Occipital lobe (tissue), 2 donors: ENCODE data around the gene RAD23A. TPM values are rescaled to one million over a fixed set of nuclear protein-coding genes. Genes with fewer than 3 reads are reported as not detected.
"Not testable (repeated sequence)": the region's sequence is repeated elsewhere in the genome, so short reads cannot be mapped to it uniquely, and the experiment has no call there.

Experiments used
- DNase-seq: peaks from one replicate; lab custom pipeline; 2025; lab: John Stamatoyannopoulos, UW
- total RNA-seq: library from RNA; depleted of rRNA; stranded (reverse); fragments of >200 nt; gene quantifications from one replicate; pipeline ENCODE4 v1.2.3, GENCODE V29; 2014

Gene RAD23A
- 21.8 TPM for total RNA-seq

DNA sequence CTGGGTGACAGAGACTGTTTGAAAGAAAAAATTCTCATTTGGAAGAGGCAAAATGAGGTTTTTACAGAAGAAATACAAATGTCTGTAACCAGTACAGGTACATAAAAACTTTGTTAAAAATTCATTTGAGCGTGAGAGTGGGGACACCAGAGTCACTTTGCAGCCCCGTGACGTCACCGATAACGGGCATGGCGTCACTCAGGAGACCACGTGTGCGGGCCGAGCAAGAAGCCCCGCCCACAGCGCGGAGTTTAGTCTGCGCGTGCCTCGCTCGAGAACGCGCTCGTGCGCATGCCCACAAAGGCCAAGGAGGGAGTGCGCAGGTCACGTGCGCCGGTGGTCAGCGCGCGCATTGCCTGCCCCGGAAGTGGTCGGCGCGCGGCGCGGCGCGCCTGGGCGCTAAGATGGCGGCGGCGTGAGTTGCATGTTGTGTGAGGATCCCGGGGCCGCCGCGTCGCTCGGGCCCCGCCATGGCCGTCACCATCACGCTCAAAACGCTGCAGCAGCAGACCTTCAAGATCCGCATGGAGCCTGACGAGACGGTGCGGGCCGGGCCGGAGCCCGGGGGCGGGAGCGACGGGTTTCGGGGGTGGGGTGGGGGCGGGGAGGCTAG is at the start of gene RAD23A:
Gene RAD23A, plus strand, starts transcription at position 384 of the 613 bp plus-strand sequence. Its CDS starts 87 bp downstream, at position 471.
- DNase-seq, result peak; percentile 82

DNA sequence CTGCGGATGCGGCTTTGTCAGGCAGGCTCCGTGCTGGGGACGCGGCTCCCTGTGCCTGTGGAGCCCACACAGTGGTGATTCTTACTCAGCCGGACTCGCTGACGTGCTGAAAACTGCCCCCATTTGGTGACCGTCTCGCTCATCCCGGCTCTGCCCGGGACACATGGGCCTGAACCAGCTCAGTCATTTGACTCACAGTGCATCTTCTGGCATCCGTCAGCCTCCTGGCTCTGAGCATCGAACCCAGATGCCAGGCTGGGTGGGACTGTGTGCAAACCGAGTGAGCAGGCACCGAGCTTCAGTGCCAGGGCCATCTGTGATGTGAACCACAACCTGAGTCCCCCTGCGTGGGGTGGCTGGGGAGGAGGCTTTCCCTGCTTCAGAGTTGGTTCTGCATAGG is 49.2 kb upstream of the RAD23A start:
- no peak for DNase-seq

DNA sequence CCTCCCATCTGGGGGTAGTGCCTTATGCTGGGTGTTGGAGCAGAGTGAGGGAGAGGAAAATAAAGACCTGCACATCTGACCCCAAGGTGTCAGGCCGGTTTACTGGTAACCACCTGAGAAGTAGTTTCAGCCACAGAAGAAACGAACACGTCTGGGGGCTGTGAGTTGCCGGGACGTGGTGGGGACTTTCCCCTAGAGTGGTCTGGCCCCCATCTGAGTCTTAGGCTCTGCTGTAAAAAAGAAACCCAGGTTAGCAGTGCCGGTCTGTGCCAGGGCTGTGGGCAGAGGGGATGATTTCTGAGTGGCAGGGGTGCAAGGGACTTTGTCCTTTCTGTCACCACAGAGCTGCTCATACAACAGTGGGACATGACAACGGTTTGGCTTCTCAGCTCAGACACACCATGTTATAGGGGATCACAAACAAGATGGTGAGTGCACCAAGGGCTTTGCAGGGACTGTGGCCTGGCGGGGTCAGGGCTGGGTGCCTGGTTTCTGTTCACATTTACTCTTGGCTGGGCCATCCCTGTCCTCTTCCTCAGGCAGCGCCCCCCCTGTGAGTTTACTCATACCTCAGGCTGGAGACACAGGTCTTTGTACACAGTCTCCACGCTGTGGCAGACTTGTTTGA is 45.7 kb upstream of the RAD23A start:
- DNase-seq, result no peak

DNA sequence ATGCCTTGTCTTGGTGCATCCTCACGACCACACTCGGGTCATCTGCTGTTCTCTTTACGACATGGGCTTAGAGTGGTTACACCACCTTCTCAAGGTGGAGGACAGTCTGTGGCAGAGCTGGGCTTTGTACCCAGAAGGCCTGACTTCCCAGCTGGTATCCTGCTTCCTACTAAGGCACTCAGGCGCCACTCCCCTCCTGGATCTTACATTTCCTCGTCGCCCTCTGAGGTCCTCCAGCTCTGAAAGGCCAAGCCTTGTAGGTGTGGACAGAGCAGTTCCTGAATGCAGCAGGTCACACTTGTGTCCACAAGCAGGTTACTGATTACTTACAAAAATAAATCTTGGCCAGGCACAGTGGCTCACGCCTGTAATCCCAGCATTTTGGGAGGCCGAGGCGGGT is 38.5 kb upstream of the RAD23A start:
- no peak for DNase-seq

DNA sequence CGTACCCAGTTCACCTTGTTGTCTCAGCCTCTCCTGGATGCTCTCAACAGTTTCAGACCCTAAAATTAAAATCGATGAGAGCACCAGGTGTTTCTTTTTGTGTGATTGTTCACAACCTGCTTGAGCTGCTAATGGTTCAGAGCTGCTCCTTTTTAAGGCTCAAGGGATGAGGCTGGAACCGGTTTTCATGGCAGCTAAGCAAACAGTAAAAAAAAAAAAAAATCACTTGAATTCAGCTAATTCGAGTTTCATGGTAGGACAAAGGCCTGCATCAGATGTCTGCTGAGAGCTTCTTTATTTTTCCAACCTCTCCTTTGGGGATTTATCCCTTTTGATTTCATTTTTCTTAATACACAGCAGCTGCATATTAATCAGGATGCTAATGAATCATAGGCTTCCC is 33.1 kb upstream of the RAD23A start:
- DNase-seq, result no peak

DNA sequence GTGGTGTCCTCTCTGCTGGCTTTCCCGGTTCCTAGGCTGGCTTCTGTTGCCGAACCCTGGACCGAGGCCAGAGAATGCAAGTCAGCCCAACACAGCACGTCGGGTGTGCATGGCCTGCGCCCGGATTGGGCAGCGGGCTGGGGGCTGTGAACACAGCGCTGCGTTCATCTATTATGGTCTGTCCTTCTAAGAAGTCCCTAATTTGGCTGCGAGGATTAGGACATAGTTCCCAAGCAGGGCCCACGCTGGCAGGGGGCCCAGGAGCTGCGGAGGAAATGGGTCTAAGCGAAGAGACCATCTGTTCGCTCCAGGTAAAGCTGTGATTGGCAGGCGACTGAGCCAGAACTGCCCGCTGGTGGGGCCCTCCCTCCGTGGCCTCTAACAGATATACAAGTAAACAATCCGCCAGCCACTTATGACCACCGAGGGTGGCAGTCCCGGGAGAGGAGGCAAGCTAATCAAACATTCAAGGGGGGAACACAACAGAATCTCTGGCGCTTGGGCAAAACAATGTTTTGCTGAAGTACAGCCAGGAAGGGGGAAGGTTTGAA is 32.6 kb upstream of the RAD23A start:
- peak; percentile 68 for DNase-seq

DNA sequence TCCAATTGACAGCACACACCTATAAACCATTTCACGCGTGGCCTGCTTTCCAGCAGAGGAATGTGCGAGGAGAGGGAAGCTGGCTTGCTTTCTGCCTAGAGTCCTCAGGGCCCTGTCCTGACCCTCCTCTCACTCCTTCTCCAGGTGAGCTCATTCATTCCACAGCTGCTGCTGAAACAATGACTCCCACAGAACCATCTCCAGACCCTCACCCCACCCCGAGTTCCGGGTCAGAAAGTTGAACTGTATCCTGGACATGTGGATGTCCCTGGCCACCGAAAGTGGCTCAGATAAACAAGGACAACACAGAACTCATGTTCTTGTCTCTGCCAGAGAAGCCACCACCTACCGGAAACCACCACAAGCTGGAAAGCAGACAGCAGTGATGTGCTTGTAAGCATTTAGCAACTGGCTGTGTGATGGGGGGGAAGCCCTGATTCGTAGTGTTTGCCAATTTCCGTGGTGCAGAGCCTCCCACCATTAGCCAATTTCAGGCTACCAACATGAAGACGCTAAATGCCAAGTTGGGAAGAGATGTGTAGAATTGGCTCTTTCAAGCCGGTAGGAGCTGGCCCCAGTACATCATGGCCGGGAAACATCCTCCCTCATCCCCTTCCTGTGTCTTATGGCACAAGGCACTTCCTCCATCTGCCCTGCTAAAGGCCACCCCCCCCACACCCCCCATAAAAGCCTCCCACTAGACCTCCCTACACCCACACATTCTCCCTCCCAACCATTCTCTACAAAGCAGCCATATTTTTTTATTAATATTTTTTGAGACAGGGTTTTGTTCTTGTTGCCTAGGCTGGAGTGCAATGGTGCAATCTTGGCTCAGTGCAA is 31.6 kb upstream of the RAD23A start:
- no peak for DNase-seq

DNA sequence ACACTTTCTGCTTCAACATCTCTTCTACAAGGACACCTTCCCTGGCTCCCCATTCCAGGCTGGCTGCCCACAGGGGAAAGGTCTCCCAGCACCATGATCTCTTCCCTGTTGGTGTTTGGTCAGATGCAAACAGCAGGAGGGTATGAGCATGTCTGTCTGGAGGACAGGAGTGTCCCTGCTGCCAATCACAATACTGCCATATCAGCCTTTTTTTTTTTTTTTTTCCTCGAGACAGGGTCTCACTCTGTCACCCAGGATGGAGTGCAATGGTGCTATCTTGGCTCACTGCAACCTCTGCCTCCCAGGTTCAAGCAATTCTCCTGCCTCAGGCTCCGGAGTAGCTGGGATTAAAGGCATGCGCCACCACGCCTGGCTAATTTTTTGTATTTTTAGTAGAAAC is 29.8 kb upstream of the RAD23A start:
- not testable (repeated sequence) for DNase-seq

DNA sequence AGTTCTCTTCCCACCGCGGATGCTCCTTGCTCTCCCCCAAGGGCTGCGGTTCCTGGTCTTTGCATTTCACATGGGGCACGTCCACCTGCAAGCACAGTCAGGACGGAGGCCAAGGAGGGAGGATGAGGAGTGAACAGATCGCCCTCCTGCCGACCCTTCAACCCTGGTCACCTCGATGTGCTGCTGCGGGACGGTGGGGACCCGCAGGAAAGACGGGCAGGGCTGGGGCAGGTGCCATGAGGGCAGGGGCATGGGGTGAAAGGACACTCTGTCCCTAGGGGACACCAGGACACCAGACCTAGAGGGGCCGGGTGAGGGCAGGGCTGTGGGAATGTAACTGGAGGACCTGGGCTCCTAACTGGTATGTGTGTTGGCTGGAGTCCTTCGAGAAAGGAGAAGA is 27.4 kb upstream of the RAD23A start:
- DNase-seq, result no peak

DNA sequence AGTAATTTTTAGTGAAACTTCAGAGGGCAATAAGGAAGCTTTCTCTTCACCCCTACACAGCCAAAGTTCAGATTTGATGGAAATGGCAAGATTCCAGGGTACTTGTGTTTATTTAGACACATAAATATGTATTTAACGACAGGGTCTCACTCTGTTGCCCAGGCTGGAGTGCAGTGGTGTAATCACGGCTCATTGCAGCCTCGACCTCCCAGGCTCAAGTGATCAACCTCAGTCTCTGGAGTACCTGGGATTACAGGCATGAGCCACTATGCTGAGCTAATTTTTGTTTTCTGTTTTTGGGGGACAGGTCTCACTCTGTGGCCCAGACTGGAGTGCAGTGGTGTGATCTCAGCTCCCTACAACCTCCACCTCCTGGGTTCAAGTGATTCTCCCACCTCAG is 24.6 kb upstream of the RAD23A start:
- no peak for DNase-seq

DNA sequence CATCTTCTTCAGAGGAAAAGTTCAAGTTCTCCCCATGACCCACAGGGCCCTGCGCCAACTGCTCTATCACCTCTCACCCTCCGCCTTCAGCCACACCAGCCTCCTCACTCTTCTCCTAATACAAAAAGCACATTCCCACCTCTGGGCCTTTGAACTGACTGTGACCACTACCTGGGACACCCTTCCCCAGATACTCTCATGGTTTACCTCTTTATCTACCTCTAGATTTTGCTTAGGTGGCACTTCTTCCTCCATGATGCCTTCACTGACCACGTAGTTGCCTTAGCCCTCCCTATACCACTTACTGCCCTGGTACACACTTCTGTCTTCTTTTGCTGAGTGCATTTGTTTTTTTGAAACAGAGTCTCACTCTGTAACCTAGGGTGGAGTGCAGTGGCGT is 22.7 kb upstream of the RAD23A start:
- no peak for DNase-seq

DNA sequence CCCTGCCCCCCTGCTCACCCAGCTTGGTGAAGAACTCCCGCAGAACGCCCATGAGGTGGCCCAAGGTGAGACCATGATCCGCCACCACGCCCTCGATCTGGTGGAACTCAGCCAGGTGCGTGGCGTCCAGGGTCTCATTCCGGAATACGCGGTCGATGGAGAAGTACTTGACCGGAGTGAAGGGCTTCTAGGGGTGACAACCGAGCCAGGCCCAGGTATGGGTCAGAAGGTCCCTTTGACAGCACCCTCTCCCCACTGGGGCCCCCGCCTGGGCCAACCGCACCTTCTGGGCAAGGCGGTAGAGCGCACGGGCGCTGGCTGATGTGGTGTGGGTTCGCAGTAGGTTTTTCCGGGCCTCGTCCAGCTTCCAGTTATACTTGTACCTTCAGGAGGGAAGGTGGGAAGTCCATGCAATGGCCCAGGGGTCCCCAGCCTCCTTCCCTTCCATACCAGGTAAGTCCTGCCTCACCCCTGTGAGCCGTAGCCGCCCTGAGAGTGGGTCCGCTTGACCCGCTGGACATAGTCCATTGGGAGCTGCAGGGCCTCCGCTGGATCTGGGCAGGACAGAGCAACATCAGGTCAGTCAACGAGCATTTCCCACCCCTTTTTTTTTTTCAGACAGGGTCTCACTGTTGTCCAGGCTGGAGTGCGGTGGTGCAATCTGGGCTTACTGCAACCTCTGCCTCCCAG is 20.9 kb upstream of the RAD23A start:
- DNase-seq, result no peak

DNA sequence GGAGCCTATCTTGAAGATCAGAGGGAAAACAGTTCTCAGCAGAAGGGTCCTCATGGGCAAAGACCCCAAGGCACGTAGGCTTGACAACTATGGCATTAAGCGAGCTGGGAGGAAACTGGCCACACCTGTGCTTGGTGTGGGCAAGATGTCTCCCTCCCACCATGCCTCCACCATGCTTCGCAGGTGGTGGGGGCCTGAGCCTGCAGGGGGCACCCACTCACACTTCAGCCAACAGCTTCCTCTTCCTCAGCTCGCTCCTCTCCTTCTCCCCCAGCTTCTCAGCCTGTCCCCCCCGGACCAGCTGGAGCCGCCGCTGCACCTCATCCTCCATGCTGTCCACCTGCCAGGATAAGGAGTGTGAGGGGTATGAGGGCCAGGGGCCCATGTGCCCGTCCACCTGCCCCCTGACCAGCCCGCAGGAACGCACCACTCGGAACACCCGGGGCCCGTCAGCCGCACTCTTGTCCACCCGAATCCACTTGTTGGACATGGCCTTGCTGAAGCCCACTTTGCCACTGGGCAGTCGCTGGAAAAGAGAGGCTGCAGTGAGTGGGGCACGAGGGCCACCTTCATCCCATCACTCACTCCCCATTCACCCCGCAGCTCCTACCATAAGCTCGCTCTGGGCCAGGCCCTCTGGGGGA is 15.5 kb upstream of the RAD23A start:
- no peak for DNase-seq

DNA sequence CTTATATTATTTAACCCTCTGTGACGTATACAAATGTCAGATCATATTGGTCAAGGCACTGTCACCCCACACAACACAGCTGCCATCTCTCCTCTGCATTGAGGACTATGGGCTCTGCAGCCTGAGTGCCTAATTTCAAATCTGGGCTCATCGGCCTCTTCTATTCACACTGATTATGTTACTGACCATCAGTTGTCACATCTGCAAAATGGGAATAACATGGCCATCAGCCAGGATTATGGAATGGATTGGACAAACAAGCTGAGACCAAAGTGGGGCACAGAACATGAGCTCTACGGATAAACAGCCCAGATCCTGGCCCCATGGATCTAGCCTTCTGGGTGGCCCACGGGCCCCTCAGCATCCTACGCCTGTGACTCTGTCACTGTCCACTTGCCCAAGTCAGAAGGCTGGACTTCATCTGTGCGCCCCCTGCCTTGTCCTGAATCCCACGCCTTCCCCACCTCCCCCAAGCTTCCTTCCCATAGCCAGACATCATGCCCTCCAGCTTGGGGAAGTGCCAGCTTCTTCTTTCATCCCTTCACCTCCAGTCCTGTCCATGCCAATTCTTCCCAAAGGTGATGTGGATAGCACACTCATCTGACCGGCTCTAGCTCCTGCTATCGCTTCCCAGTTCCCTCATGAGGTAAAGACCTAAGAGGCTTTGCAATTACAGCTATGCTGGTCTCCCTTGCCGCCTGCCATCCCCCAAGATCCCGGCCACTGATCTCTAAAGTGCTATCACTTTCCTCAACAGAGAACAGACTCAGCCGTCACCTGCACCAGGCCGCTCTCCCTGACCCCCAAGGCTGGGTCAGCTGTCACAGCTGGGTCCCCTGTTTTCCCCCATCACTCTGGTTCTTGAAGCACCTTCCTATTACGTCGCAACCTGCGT is 13.0 kb upstream of the RAD23A start:
- no peak for DNase-seq

DNA sequence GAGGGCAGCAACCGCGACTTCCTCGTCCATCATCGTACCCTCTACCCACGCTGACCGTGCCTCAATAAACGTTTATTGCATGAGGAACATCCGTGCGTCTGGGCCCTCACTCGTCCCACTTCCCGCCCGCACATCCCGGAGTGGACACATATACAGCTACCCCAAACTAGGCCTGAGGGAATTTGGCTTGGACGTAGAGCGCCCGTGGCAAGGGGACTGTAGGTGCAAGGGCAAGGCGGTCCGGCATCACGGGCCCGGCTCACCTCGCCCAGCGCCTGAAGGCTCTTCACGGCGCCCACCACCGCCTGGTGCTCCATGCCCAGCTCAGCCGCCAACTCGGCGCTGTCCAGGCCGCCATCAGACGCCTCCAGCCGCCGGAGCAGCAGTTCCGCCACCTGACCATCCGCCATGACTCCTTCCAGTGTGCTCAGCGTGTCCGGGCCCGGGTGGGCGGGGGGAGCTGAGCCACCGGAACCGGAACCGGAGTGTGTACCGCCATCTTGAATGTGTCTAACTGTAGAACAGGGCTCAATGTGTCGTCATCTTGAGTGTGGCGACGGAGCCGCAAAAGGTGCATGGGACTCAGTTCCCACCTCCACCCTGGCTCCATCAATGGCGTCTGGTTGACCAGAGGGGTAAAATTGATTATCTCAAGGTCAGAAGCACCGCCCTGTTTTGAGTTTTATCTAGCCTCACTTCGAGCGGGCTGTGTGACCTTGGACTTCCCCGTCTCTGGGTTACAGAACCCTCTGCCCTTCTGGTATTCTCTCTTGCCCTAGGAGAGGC is 12.2 kb upstream of the RAD23A start, which contains the start of gene FARSA:
Gene FARSA, minus strand, starts transcription at position 425 of the 786 bp plus-strand sequence. Its CDS starts 15 bp downstream, at position 410.
- DNase-seq, result peak; percentile 93

DNA sequence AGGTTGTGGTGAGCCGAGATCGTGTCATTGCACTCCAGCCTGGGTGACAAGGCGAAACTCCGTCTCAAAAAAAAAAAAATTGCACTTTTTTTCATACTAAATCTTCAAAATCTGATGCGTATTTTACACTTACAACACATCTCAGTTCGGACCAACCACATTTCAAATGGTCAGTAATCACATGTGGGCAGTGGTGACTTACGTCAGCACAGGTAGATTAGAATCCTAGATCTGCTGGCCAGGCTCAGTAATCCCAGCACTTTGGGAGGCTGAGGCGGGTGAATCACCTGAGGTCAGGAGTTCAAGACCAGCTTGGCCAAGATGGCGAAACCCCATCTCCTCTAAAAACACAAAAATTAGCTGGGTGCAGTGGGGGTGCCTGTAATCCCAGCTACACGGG is 10.6 kb upstream of the RAD23A start:
- no peak for DNase-seq

DNA sequence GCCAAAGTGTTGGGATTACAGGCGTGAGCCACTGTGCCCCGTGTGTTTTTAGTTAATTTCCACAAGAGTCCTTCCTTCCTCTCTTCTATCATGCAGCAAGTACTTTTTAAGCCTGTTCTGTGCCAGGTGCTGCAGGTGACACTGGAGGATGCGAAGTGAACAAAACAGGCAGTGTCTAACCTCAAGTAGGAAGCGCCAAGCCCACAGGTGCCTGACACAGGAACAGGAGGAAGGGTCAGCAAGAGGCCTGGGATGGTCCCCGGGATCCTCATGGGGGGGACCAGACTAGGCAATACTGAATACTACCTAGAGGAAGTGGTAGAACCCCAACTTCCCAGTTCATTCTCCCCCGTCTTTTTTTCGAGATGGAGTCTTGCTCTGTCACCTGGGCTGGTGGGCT is 9.1 kb upstream of the RAD23A start:
- no peak for DNase-seq

DNA sequence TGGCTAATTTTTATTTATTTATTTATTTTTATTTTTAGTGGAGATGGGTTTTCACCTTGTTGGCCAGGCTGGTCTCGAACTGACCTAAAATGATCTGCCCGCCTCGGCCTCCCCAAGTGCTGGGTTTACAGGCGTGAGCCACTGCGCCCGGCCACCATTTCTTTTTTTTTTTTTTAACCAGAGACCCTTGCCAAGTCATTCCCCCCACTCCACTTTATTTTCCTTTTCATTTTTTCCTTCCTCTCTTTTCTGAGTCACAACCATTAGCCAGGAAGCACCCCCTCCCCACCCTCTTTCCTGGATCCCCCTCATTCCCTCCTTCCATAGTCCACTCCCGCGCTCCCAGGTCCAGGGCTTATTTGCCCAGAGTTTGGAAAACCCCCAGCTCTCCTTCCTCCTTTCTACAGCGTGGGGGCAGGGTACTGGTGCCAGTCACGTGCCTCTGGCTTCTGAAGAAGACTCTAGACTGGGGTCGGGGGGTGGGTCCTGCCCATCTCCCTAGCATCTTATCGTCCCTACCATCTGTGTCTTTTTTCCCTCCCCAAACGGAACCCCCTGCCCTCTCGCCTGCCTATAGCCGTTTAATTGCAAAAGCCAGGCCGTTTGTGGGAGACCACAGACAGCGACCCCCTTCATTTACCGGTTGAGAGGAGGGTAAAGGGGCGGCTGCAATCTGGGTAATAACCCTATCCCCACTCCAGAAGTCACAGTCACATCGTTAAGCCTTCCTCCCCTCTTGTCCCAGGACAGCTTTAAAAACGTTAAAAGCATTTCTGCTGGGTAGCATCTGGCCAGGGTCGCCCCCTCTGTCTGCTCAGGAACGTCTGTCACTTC is 8.4 kb upstream of the RAD23A start:
- no peak for DNase-seq
